GM12864 (cell line): Measurements from ENCODE around the gene CAMKV.

Source experiments
- DNase-seq: peaks from one replicate; pipeline ENCODE4 v3.0.0-alpha.2; 2011; ENCODE audit warnings: low read depth
- H3K4me3 ChIP-seq: 2 replicates; pipeline ENCODE4 v1.5.1; 2011; ENCODE audit warnings: mild to moderate bottlenecking, low read depth, low read length, control low read depth
- TF ChIP-seq, protein P1 (sequence below): IDR thresholded peaks from 2 replicates; pipeline ENCODE4 v1.5.1; 2011; ENCODE audit warnings: low read depth, mild to moderate bottlenecking, moderate library complexity, low read length, control low read depth, inconsistent platforms; ENCODE audit errors: missing control alignments

The CAMKV gene

DNA sequence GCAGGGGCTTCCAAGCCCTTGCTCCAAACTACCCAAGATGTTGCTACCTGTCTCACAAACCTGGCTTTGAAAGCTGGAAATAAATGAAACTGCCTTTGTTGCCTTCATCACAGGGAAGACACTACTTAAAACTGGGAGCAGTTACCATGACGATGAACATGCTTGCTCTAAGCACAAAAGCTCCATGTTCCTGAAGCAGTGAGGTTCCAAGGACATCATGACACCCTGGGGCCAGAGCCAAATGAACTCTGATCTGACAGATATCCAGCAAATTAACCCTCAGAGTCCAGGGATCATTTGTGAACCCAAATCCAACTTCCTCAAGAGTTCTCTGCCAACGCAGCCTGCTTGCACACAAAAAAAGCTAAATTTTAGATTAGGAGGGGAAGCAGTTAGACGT, 24.0 kb downstream of the CAMKV start:
- DNase-seq, result no peak
- no peak overlapping the region for H3K4me3 ChIP-seq
- TF ChIP-seq, protein P1, sequence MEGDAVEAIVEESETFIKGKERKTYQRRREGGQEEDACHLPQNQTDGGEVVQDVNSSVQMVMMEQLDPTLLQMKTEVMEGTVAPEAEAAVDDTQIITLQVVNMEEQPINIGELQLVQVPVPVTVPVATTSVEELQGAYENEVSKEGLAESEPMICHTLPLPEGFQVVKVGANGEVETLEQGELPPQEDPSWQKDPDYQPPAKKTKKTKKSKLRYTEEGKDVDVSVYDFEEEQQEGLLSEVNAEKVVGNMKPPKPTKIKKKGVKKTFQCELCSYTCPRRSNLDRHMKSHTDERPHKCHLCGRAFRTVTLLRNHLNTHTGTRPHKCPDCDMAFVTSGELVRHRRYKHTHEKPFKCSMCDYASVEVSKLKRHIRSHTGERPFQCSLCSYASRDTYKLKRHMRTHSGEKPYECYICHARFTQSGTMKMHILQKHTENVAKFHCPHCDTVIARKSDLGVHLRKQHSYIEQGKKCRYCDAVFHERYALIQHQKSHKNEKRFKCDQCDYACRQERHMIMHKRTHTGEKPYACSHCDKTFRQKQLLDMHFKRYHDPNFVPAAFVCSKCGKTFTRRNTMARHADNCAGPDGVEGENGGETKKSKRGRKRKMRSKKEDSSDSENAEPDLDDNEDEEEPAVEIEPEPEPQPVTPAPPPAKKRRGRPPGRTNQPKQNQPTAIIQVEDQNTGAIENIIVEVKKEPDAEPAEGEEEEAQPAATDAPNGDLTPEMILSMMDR, result no peak

DNA sequence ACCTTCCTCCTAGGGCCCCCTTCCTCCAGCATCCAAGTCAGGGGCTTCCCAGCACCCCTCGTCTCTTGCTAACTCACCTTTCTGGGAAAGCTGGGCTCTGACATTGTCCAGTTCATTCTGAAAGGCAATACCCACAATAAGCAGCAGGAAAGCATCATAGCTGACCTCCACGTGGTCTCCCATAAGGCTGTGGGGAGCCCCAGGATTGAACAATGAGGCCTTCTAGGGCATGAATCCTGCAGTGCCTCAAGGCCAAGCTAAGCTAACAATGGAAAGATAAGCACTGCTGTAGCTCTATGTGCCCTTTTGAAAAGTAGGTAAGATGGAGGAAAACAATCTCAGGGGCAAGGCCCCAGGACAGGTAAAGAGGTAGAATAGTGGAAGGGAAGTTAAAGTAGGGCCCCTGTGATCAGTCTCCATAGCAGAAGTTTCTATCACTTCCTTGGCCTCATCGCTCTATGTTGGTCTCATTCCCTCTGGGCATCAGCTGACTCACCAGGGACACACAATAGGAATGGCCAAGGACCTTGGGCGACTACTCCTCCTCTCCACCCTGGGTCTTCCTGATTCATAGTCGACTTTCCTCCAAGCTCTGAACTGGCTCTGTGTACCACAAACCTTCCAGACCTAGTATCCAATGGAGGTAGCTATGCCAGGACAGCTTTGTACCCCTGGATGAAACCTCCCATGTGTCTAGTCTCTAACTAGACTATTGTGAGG, 25.1 kb downstream of the CAMKV start:
- DNase-seq, result no peak
- TF ChIP-seq, protein P1, result no peak
- no peak overlapping the region for H3K4me3 ChIP-seq

DNA sequence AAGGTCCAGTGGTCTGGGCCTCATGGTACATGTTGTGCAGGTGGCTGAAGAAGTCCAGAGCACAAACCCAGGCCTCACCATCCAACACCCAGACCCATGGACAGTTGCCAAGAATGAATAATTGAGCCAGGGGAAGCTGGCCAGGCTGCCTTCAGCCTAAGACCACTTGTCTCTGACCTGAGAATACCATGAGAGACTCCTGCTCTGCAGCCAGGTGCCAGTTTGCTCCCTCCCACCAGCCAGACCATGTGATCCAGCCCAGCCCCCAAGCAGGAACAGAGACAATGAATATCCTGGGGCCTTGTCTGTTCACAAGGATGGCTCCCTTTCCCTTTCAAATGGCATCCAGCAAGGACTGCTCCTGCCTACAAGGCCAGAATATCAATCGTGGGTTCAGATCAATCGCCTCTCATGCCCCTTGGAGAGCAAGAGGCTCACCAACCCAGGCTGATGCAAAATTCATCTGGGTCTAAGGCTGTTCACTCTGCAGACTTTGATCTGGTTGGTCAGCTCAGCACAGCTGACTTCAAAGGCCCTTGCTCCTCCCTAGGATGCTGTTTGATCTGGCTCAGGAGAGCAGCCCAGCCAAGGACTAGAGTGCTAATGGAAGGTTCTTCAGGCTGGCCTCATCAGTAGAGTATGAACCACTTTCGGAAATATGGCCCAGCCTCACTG, 26.7 kb downstream of the CAMKV start:
- TF ChIP-seq, protein P1, result no peak
- no peak overlapping the region for H3K4me3 ChIP-seq
- no peak for DNase-seq

DNA sequence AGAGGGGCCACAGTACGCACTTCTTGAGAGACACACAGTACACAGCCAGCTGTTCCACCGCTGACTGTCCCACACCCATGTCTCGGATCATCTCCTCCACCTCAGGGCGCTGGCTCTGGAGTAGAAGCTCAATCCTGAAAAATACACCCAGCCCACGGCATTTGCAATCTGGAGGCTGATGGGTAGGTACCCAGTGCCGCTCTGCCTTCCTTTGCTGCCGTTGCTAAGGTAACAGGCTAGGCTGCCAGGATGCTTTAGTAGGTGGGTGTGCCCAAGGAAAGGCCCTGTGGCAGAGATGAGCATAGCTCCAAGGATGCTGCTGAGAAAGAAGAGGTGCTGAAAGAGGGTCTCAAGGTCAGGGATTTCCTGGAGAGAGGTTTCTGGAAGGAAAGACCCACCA, 27.9 kb downstream of the CAMKV start:
- DNase-seq, result no peak
- H3K4me3 ChIP-seq, result no peak overlapping the region
- TF ChIP-seq, protein P1, result no peak

DNA sequence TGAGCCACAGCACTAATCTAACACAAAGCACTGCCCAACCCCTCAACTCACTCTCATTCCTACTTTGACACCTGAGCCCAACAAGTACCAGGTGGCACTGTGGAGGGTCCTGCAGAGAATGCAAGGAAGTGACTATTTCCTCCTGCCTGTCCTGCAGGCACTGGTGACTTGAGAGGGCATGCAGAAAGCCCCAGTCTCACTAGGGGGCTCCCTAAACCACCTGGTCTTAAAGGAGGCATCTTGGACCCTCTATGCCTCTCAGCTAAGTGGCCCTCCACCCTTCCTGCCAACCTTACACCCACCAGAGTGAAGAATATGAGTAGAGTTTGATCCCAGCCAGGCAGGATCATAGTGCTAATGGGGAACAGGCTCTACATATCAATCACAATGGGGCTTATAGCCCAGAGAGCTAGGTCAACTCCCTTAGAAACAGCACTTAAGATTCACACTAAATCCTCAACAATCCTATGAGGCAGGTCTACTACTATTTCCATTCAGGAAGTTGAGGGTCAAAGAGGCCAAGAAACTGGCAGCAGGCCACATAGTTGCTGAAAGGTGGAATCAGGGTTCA, 28.5 kb downstream of the CAMKV start:
- DNase-seq, result no peak
- TF ChIP-seq, protein P1, result peak; percentile 53
- H3K4me3 ChIP-seq, result no peak overlapping the region

DNA sequence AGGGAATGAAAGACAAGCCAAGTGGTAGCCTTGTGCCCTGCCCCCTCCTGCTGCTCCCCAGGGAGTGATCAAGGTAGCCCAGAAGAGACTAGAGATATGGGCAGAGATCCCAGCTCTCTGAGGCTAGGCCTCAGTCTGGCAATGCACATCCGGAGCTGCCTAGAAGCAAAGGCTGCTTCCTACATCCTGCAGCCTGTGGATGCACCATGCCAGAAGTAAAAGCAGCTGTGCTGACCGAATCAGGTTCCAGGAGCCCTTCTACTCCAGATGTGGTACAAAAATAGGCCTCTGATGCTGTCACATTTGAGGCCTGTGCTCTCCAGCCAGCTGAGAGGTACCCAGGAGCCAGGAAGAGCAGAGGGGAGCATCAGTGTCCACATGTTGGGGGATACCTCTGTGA, 29.3 kb downstream of the CAMKV start:
- no peak overlapping the region for H3K4me3 ChIP-seq
- DNase-seq, result no peak
- TF ChIP-seq, protein P1, result no peak
